Liver (tissue), 3 donors: Measurements from ENCODE around the gene EHBP1.

Experiments used
- CTCF ChIP-seq: fragments of 150-350 bp; IDR thresholded peaks from 2 replicates; pipeline ENCODE4 v1.5.1; 2017; ENCODE audit warnings: improper control_type of control experiment, low read depth, low read length; ENCODE audit not compliant: missing input control
- EGR1 ChIP-seq, 2 donors: IDR thresholded peaks; 2 replicates each; pipeline ENCODE4 v1.6.1; 2016 to 2018; ENCODE audit warnings: antibody characterized with exemption in 2 of 2, low read depth in 2 of 2
- GABPA ChIP-seq, 2 donors: IDR thresholded peaks in 1 of 2; conservative IDR thresholded peaks in 1 of 2; 2 replicates each; pipeline ENCODE4 v1.6.1; 2016; ENCODE audit warnings: antibody characterized with exemption in 2 of 2, mild to moderate bottlenecking in 1 of 2, moderate library complexity in 1 of 2
- MAX ChIP-seq: IDR thresholded peaks from 2 replicates; pipeline ENCODE4 v1.6.1; 2016; ENCODE audit warnings: antibody characterized with exemption
- NR2F2 ChIP-seq: IDR thresholded peaks from 2 replicates; pipeline ENCODE4 v1.6.1; 2016; ENCODE audit warnings: antibody characterized with exemption
- RAD21 ChIP-seq, 2 donors: IDR thresholded peaks; 2 replicates each; pipeline ENCODE4 v1.6.1; 2016; ENCODE audit warnings: antibody characterized with exemption in 2 of 2, mild to moderate bottlenecking in 2 of 2
- SP1 ChIP-seq: IDR thresholded peaks from 2 replicates; pipeline ENCODE4 v1.6.1; 2018; ENCODE audit warnings: antibody characterized with exemption, mild to moderate bottlenecking
- TAF1 ChIP-seq: conservative IDR thresholded peaks from 2 replicates; pipeline ENCODE4 v1.6.1; 2016; ENCODE audit warnings: antibody characterized with exemption, mild to moderate bottlenecking
- ZBTB33 ChIP-seq: IDR thresholded peaks from 2 replicates; pipeline ENCODE4 v1.6.1; 2016; ENCODE audit warnings: antibody characterized with exemption
- donor health status: healthy.
- donor health status: healthy.

- TF ChIP-seq CTCF (no peak), TAF1 (no peak), MAX (no peak), RAD21 (IDR thresholded peaks at IDR 0.05) (no peak), NR2F2 (no peak), EGR1 (IDR thresholded peaks at IDR 0.05; ENCODE audit: low read depth in 2 of 2) (no peak), ZBTB33 (no peak), SP1 (no peak), GABPA (IDR thresholded peaks at IDR 0.05 in 1 of 2, conservative IDR thresholded peaks at IDR 0.05 in 1 of 2) (no peak)
These were observed 883 bp upstream of the EHBP1 start for GRCh38 chr2:62704654-62705006.
